WERI-Rb-1 (cell line): ENCODE results near the gene PARVB.

Experiments
- DNase-seq: peaks from one replicate; pipeline ENCODE4 v3.0.0-alpha.2; 2020
- H3K27ac ChIP-seq: fragments of 250-450 bp; sonication (Bioruptor Pico); 2 replicates; pipeline ENCODE4 v1.5.1; 2020; ENCODE audit warnings: mild to moderate bottlenecking, moderate library complexity
- H3K27me3 ChIP-seq: fragments of 250-450 bp; sonication (Bioruptor Pico); 2 replicates; pipeline ENCODE4 v1.5.1; 2021; ENCODE audit warnings: mild to moderate bottlenecking, low read depth, moderate library complexity; ENCODE audit not compliant: insufficient read depth, severe bottlenecking
- H3K36me3 ChIP-seq: fragments of 250-450 bp; sonication (Bioruptor Pico); 2 replicates; pipeline ENCODE4 v1.5.1; 2020; ENCODE audit warnings: mild to moderate bottlenecking, moderate library complexity
- H3K4me3 ChIP-seq: 2 replicates; pipeline ENCODE4 v1.5.1; 2011; ENCODE audit warnings: low read depth, mild to moderate bottlenecking, control low read depth, low read length
- H3K9me3 ChIP-seq: fragments of 250-450 bp; sonication (Bioruptor Pico); 2 replicates; pipeline ENCODE4 v1.5.1; 2021; ENCODE audit warnings: mild to moderate bottlenecking, moderate library complexity; ENCODE audit not compliant: severe bottlenecking
- CTCF ChIP-seq: IDR thresholded peaks from 2 replicates; pipeline ENCODE4 v1.5.1; 2011; ENCODE audit warnings: low read depth, mild to moderate bottlenecking, control low read depth, inconsistent platforms, low read length

The PARVB gene

GRCh38 chr22:44067901-44068300 lies 43.8 kb downstream of the PARVB start:
- TF ChIP-seq CTCF, result no peak
- H3K4me3 ChIP-seq, result no peak overlapping the region
- no peaks in the 10 kb centered on the region for H3K27me3 ChIP-seq
- DNase-seq, result no peak
- no peaks in the 10 kb centered on the region for H3K9me3 ChIP-seq
- no peak overlapping the region for H3K27ac ChIP-seq
- no peaks in the 10 kb centered on the region for H3K36me3 ChIP-seq

DNA sequence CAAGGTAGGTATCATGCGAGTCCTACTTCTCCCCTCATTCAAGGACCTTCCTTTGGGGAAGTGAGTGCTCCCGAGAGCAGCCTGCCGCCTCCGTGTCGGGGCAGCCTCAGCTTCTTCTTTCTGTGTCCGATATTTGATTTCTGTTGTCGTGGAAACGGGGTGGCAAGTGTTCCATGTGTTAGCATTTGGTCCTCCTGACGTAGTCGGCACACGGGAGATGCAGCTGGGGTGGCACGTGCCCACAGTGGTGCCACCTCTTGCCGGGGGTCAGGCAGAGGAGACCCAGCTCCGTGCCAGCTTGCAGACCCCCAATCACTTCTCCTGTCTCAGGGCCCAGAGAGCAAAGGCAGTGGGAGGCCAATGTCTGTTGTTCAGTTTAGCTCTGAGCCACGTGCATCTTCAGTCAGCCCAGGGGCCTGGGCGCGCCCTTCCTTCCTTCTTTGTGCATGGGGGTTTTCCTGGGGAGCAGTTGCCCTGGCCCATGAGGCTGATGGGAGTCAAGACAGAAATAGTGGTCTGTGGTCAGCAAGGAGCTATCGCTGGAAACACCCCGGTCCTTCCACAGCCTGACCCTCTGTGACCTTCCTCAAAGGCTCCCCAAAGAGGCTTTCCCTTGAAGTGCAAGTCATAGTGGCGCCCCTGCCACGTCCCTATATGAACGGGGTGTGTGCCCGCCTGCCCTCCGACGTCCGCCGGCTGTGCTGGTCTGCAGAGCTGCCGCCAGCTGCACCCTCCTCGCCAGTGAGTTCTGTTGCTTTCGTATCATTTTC lies 44.5 kb downstream of the PARVB start:
- TF ChIP-seq CTCF, result no peak
- Histone ChIP-seq H3K27ac (no peak overlapping the region), H3K27me3 (no peaks in the 10 kb centered on the region), H3K36me3 (no peaks in the 10 kb centered on the region), H3K4me3 (no peak overlapping the region), H3K9me3 (no peaks in the 10 kb centered on the region)
- DNase-seq, result no peak

GRCh38 chr22:44070029-44070428 lies 45.9 kb downstream of the PARVB start:
- no peak for TF ChIP-seq CTCF
- Histone ChIP-seq H3K27ac (no peak overlapping the region), H3K4me3 (no peak overlapping the region), H3K27me3 (no peaks in the 10 kb centered on the region), H3K9me3 (no peaks in the 10 kb centered on the region), H3K36me3 (no peaks in the 10 kb centered on the region)
- no peak for DNase-seq

- no peak overlapping the region for H3K4me3 ChIP-seq
- no peaks in the 10 kb centered on the region for H3K36me3 ChIP-seq
- no peaks in the 10 kb centered on the region for H3K9me3 ChIP-seq
- no peak for DNase-seq
- H3K27ac ChIP-seq, result no peak overlapping the region
- no peaks in the 10 kb centered on the region for H3K27me3 ChIP-seq
- no peak for TF ChIP-seq CTCF
Observed at GRCh38 chr22:44071781-44072326, 47.8 kb downstream of the PARVB start.

GRCh38 chr22:44074337-44074984 lies 50.4 kb downstream of the PARVB start:
- no peak overlapping the region for H3K27ac ChIP-seq
- no peak for DNase-seq
- H3K36me3 ChIP-seq, result no peaks in the 10 kb centered on the region
- H3K9me3 ChIP-seq, result no peaks in the 10 kb centered on the region
- no peak overlapping the region for H3K4me3 ChIP-seq
- TF ChIP-seq CTCF, result no peak
- no peaks in the 10 kb centered on the region for H3K27me3 ChIP-seq
